OCI-LY3 (cell line): ENCODE measurements around the gene GABRG3.

ENCODE experiments used
- H2AFZ ChIP-seq: fragments of 200-600, 300-600 bp; shearing (Covaris generic); 2 replicates; pipeline ENCODE4 v1.6.0; 2014; ENCODE audit warnings: antibody characterized with exemption, low read depth, low read length
- H3K27ac ChIP-seq: fragments of 200-600, 300-600 bp; sonication (generic); 2 replicates; pipeline ENCODE4 v1.5.1; 2014; ENCODE audit warnings: mild to moderate bottlenecking, low read length, moderate library complexity, mixed read lengths
- H3K27me3 ChIP-seq: fragments of 200-600, 300-600 bp; sonication (generic); 2 replicates; pipeline ENCODE4 v1.6.1; 2014; ENCODE audit warnings: low read depth, low read length, mixed read lengths
- H3K36me3 ChIP-seq: fragments of 200-600, 300-600 bp; sonication (generic); replicated peaks from 2 replicates; pipeline ENCODE3; 2014; ENCODE audit warnings: low read depth, low read length, mixed read lengths
- H3K4me1 ChIP-seq: fragments of 300-600, 200-600 bp; sonication (generic); 2 replicates; pipeline ENCODE4 v1.6.1; 2014; ENCODE audit warnings: low read length, mixed read lengths
- H3K4me2 ChIP-seq: fragments of 200-600, 300-600 bp; sonication (generic); 2 replicates; pipeline ENCODE4 v1.6.1; 2014; ENCODE audit warnings: low read length, mixed read lengths
- H3K4me3 ChIP-seq: fragments of 300-600, 200-600 bp; sonication (generic); 2 replicates; pipeline ENCODE4 v1.5.1; 2014; ENCODE audit warnings: antibody characterized with exemption, mild to moderate bottlenecking, low read length, moderate library complexity
- H3K79me2 ChIP-seq: fragments of 300-600, 200-600 bp; shearing (Covaris generic); 2 replicates; pipeline ENCODE4 v1.6.1; 2014; ENCODE audit warnings: mild to moderate bottlenecking, low read length, mixed read lengths
- H3K9ac ChIP-seq: fragments of 300-600, 200-600 bp; shearing (Covaris generic); 2 replicates; pipeline ENCODE4 v1.6.0; 2014; ENCODE audit warnings: mild to moderate bottlenecking, low read length, moderate library complexity
- H3K9me3 ChIP-seq: fragments of 200-600, 300-600 bp; shearing (Covaris generic); 2 replicates; pipeline ENCODE4 v1.6.1; 2014; ENCODE audit warnings: low read length, mixed read lengths; ENCODE audit not compliant: insufficient read depth
- H4K20me1 ChIP-seq: fragments of 200-600, 300-600 bp; sonication (generic); 2 replicates; pipeline ENCODE4 v1.6.1; 2016; ENCODE audit warnings: low read length, mixed read lengths; ENCODE audit not compliant: insufficient read depth
- CTCF ChIP-seq: fragments of 200-600, 300-600 bp; sonication (generic); IDR thresholded peaks from 2 replicates; pipeline ENCODE4 v1.5.1; 2014; ENCODE audit warnings: antibody characterized with exemption, low read length, low read depth
- EZH2phosphoT487 ChIP-seq: fragments of 200-600 bp; shearing (Covaris generic); IDR thresholded peaks from 2 replicates; pipeline ENCODE4 v1.6.1; 2018; ENCODE audit warnings: antibody characterized with exemption, mixed run types, low read depth

GABRG3 gene

GRCh38 chr15:26945046-26945445 lies 25.9 kb upstream of the GABRG3 start:
- H3K9me3 ChIP-seq: no peaks in the 10 kb centered on the region
- no peaks in the 10 kb centered on the region for H4K20me1 ChIP-seq
- H3K79me2 ChIP-seq: no peaks in the 10 kb centered on the region
- H3K27ac ChIP-seq: no peak overlapping the region
- no peaks in the 10 kb centered on the region for H3K27me3 ChIP-seq
- no peaks in the 10 kb centered on the region for H3K4me1 ChIP-seq
- no peaks in the 10 kb centered on the region for H3K36me3 ChIP-seq
- no peak for TF ChIP-seq EZH2phosphoT487
- TF ChIP-seq CTCF: no peak
- H3K9ac ChIP-seq: no peak overlapping the region
- no peak overlapping the region for H3K4me2 ChIP-seq
- H2AFZ ChIP-seq: no peak overlapping the region
- H3K4me3 ChIP-seq: no peak overlapping the region

GRCh38 chr15:26950001-26950400 lies 21.0 kb upstream of the GABRG3 start:
- no peaks in the 10 kb centered on the region for H3K79me2 ChIP-seq
- no peaks in the 10 kb centered on the region for H3K9me3 ChIP-seq
- H3K27ac ChIP-seq: no peak overlapping the region
- no peaks in the 10 kb centered on the region for H4K20me1 ChIP-seq
- H3K4me1 ChIP-seq: no peaks in the 10 kb centered on the region
- no peak overlapping the region for H3K9ac ChIP-seq
- H3K4me3 ChIP-seq: no peak overlapping the region
- no peak overlapping the region for H2AFZ ChIP-seq
- no peak overlapping the region for H3K4me2 ChIP-seq
- no peaks in the 10 kb centered on the region for H3K36me3 ChIP-seq
- no peaks in the 10 kb centered on the region for H3K27me3 ChIP-seq
- no peak for TF ChIP-seq CTCF
- TF ChIP-seq EZH2phosphoT487: no peak

GRCh38 chr15:26954403-26954802 lies 16.6 kb upstream of the GABRG3 start:
- H3K36me3 ChIP-seq: no peaks in the 10 kb centered on the region
- no peak overlapping the region for H3K9ac ChIP-seq
- TF ChIP-seq EZH2phosphoT487: no peak
- TF ChIP-seq CTCF: no peak
- no peak overlapping the region for H3K27ac ChIP-seq
- H3K79me2 ChIP-seq: no peaks in the 10 kb centered on the region
- H4K20me1 ChIP-seq: no peaks in the 10 kb centered on the region
- no peaks in the 10 kb centered on the region for H3K27me3 ChIP-seq
- H3K4me3 ChIP-seq: no peak overlapping the region
- no peaks in the 10 kb centered on the region for H3K4me1 ChIP-seq
- H3K9me3 ChIP-seq: no peaks in the 10 kb centered on the region
- no peak overlapping the region for H3K4me2 ChIP-seq
- no peak overlapping the region for H2AFZ ChIP-seq

DNA sequence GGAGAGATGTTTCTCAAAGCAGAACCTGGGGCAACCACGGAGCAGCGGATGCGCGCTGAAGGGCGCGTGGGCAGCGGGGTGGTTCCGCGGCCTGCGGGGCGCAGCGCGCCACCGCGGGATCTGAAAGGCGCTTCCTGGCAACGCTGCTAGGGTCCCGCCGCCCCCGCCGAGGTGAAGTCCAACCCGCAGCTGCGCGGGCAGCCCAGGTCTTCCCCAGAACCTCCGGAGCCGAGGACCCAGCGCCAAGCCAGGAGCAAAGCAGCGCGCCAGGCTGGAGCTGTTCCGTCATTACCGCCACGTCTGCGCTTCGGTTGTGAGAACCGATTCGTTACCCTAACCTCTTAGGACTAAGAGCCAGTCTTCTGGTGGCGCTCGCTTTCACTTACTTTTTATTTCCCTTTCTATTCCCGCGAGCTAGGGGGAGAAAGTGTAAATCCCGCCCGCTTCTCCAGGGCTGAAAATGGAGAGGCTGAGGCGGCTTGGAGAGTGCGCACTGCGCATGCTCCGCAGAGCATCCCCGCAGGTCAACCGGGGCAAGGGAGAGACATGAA lies 3.2 kb upstream of the GABRG3 start:
- H3K36me3 ChIP-seq: no peaks in the 10 kb centered on the region
- H2AFZ ChIP-seq: no peak overlapping the region
- H3K4me3 ChIP-seq: no peak overlapping the region
- H3K27me3 ChIP-seq: no peaks in the 10 kb centered on the region
- no peak overlapping the region for H3K4me2 ChIP-seq
- no peaks in the 10 kb centered on the region for H3K79me2 ChIP-seq
- H3K9me3 ChIP-seq: no peaks in the 10 kb centered on the region
- H4K20me1 ChIP-seq: no peaks in the 10 kb centered on the region
- no peak for TF ChIP-seq CTCF
- TF ChIP-seq EZH2phosphoT487: no peak
- H3K9ac ChIP-seq: no peak overlapping the region
- no peak overlapping the region for H3K27ac ChIP-seq
- H3K4me1 ChIP-seq: no peaks in the 10 kb centered on the region
